K562 (cell line): ENCODE measurements around the gene ZC3H6. TPM values are rescaled to one million over a fixed set of nuclear protein-coding genes. Genes with fewer than 3 reads are reported as not detected.

Source experiments
- ATAC-seq: fragments of 200-7000 bp; cut with Tn5 transposase; 3 replicates; pipeline ENCODE4 v1.9.1; 2020; ENCODE audit warnings: moderate library complexity
- BruUV-seq: library from RNA; stranded (reverse); fragments of 400-500 nt; replicated peaks from 2 replicates; lab custom pipeline; 2021; lab: Mats Ljungman, UMichigan
- CTCF ChIA-PET: fragments of 300-600 bp; formaldehyde crosslinking; extraction: SDS; loops from one replicate; lab custom pipeline; 2021; ENCODE audit warnings: low intra/inter-chr PET ratio; lab: Yijun Ruan, JAX
- POLR2A ChIA-PET: fragments of 300-600, 350-650 bp; sonication (Branson Sonifier 250); formaldehyde crosslinking; extraction: SDS; loops from one replicate; lab custom pipeline; 2021; ENCODE audit warnings: antibody characterized with exemption, inconsistent platforms; lab: Yijun Ruan, JAX
- DNase-seq, 4 experiments: peaks; one replicate each; pipeline versions ENCODE4 v3.0.0 to v3.0.0-alpha.2; 2011 to 2018; ENCODE audit warnings: low spot score in 3 of 4, mixed read lengths in 3 of 4; ENCODE audit errors: extremely low read depth in 1 of 4
- FAIRE-seq: peaks from 2 replicates; lab custom pipeline; 2011; peaks lifted over from hg19 to GRCh38; lab: Jason Lieb, UNC
- H2AFZ ChIP-seq: 2 replicates; pipeline ENCODE4 v1.6.0; 2011; ENCODE audit warnings: low read depth, low read length, control low read depth, inconsistent platforms
- H3K27ac ChIP-seq: fragments of 200-600 bp; 3 replicates; pipeline ENCODE4 v1.8.0; 2011; ENCODE audit warnings: low read depth, mild to moderate bottlenecking, control low read depth, inconsistent platforms, low read length, moderate library complexity, mixed read lengths; ENCODE audit errors: extremely low read depth
- H3K27me3 ChIP-seq, 2 experiments: fragments of 300-600 bp in 1 of 2; 2 replicates in 1 of 2; 3 replicates in 1 of 2; pipeline versions ENCODE4 v1.6.0 to v1.8.0; 2011; ENCODE audit warnings: inconsistent platforms in 2 of 2, low read length in 2 of 2, mild to moderate bottlenecking in 1 of 2, mixed read lengths in 1 of 2, moderate library complexity in 1 of 2; ENCODE audit not compliant: control insufficient read depth in 2 of 2, insufficient read depth in 2 of 2
- H3K36me3 ChIP-seq: fragments of 300-600 bp; 3 replicates; pipeline ENCODE4 v1.8.0; 2011; ENCODE audit warnings: mild to moderate bottlenecking, low read length, inconsistent platforms; ENCODE audit not compliant: control insufficient read depth, insufficient read depth
- H3K4me1 ChIP-seq, 2 experiments: fragments of 200-600 bp in 1 of 2; replicated peaks in 1 of 2; 2 replicates in 1 of 2; 3 replicates in 1 of 2; pipeline versions ENCODE4 v1.5.1 to v1.8.0; 2011; ENCODE audit warnings: inconsistent platforms in 2 of 2, low read length in 2 of 2, mild to moderate bottlenecking in 1 of 2, mixed read lengths in 1 of 2, moderate library complexity in 1 of 2; ENCODE audit not compliant: control insufficient read depth in 2 of 2, insufficient read depth in 2 of 2
- H3K4me2 ChIP-seq: 2 replicates; pipeline ENCODE4 v1.6.1; 2011; ENCODE audit warnings: low read length, control low read depth, inconsistent platforms, mixed read lengths; ENCODE audit not compliant: insufficient read depth
- H3K4me3 ChIP-seq: fragments of 200-600 bp; sonication (generic), shearing (Covaris generic); 2 replicates; pipeline ENCODE4 v1.5.1; 2016; ENCODE audit warnings: control low read depth, inconsistent platforms
- H3K79me2 ChIP-seq: fragments of 200-600 bp; 3 replicates; pipeline ENCODE4 v1.8.0; 2011; ENCODE audit warnings: low read length, inconsistent platforms; ENCODE audit not compliant: control insufficient read depth, insufficient read depth
- H3K9ac ChIP-seq, 2 experiments: 2 replicates each; pipeline versions ENCODE4 v1.6.0 to v1.6.1; 2011; ENCODE audit warnings: low read depth in 2 of 2, low read length in 2 of 2, control low read depth in 1 of 2, inconsistent platforms in 1 of 2, mild to moderate bottlenecking in 1 of 2, mixed read lengths in 1 of 2; ENCODE audit not compliant: insufficient read depth in 1 of 2
- H3K9me1 ChIP-seq: one replicate; pipeline ENCODE4 v1.6.0; 2011; ENCODE audit warnings: inconsistent platforms, mild to moderate bottlenecking, low read length, moderate library complexity; ENCODE audit not compliant: control insufficient read depth, insufficient read depth
- H3K9me3 ChIP-seq: replicated peaks from 2 replicates; pipeline ENCODE4 v1.5.1; 2011; ENCODE audit warnings: low read depth, low read length, inconsistent platforms; ENCODE audit not compliant: control insufficient read depth, insufficient read depth
- H4K20me1 ChIP-seq: replicated peaks from 2 replicates; pipeline ENCODE4 v1.6.1; 2011; ENCODE audit warnings: low read length, inconsistent platforms, mixed read lengths; ENCODE audit not compliant: control insufficient read depth, insufficient read depth
- ATF1 ChIP-seq, 2 experiments: fragments of 450-650 bp in 1 of 2; IDR thresholded peaks; 2 replicates each; pipeline ENCODE4 v1.6.1; 2016; ENCODE audit warnings: missing compliant biosample characterization in 1 of 2, missing genetic modification characterization in 1 of 2
- CEBPG ChIP-seq, 3 experiments: fragments of 200-800 bp in 1 of 3; sonication (Bioruptor generic) in 1 of 3; sonication (generic) in 1 of 3; formaldehyde crosslinking in 1 of 3; IDR thresholded peaks in 2 of 3; conservative IDR thresholded peaks in 1 of 3; 2 replicates each; pipeline versions ENCODE4 v1.6.1 to v1.8.0; 2016 to 2022; ENCODE audit warnings: missing compliant biosample characterization in 2 of 3, missing genetic modification characterization in 2 of 3, mild to moderate bottlenecking in 1 of 3, missing genetic modification reagents in 1 of 3
- CHCHD3 ChIP-seq: fragments of 250-450 bp; sonication (Bioruptor Pico); IDR thresholded peaks from 2 replicates; pipeline ENCODE4 v2.1.2; 2022; ENCODE audit warnings: mild to moderate bottlenecking
- ELF2 ChIP-seq: fragments of 250-450 bp; sonication (Bioruptor Pico); IDR thresholded peaks from 2 replicates; pipeline ENCODE4 v1.5.0; 2021; ENCODE audit warnings: mild to moderate bottlenecking
- ELF4 ChIP-seq: fragments of 450-650 bp; formaldehyde crosslinking; IDR thresholded peaks from 2 replicates; pipeline ENCODE4 v1.4.0; 2022; ENCODE audit warnings: missing genetic modification characterization
- GABPA ChIP-seq: fragments of 200-800 bp; sonication (Bioruptor generic); conservative IDR thresholded peaks from 2 replicates; pipeline ENCODE4 v1.6.1; 2016; ENCODE audit warnings: low read depth, missing genetic modification characterization, missing compliant biosample characterization
- GTF2E2 ChIP-seq: fragments of 200-800 bp; sonication (Bioruptor generic); IDR thresholded peaks from 2 replicates; pipeline ENCODE4 v1.6.1; 2016; ENCODE audit warnings: missing genetic modification characterization, missing compliant biosample characterization
- SMARCE1 ChIP-seq: fragments of 450-650 bp; IDR thresholded peaks from 2 replicates; pipeline ENCODE4 v1.7.1; 2016; ENCODE audit warnings: mild to moderate bottlenecking
- TAL1 ChIP-seq: fragments of 450-650 bp; IDR thresholded peaks from 2 replicates; pipeline ENCODE4 v1.6.1; 2016; ENCODE audit warnings: mild to moderate bottlenecking
- ZFPM2 ChIP-seq: fragments of 250-450 bp; sonication (Bioruptor Pico); IDR thresholded peaks from 2 replicates; pipeline ENCODE4 v1.5.1; 2022; ENCODE audit warnings: mild to moderate bottlenecking
- ZNF263 ChIP-seq: sonication (generic); formaldehyde crosslinking; IDR thresholded peaks from 2 replicates; pipeline ENCODE4 v1.8.0; 2022; ENCODE audit warnings: mild to moderate bottlenecking, missing genetic modification reagents, borderline replicate concordance
- ZNF717 ChIP-seq: fragments of 250-450 bp; sonication (Bioruptor Pico); IDR thresholded peaks from 2 replicates; pipeline ENCODE4 v1.5.0; 2021
- ZNF766 ChIP-seq: fragments of 200-800 bp; sonication (Bioruptor generic); conservative IDR thresholded peaks from 2 replicates; pipeline ENCODE4 v1.6.1; 2016; ENCODE audit warnings: missing genetic modification characterization, missing compliant biosample characterization
- WGBS: fragments of 100-300 bp; shearing (Covaris generic); methylation state at CpG from one replicate; pipeline ENCODE4 v1.1.6; 2016; ENCODE audit warnings: low coverage, mixed read lengths; ENCODE audit not compliant: insufficient coverage; ENCODE audit errors: missing lambda C conversion rate; 5-methylcytosine and 5-hydroxymethylcytosine counted together
- in situ Hi-C: fragments of 300-500 bp; cut with MboI; formaldehyde crosslinking; loops from 4 replicates; pipeline ENCODE4 v1.15.0; 2018; ENCODE audit warnings: inconsistent platforms, mixed read lengths
- intact Hi-C: fragments of 100-400 bp; cut with micrococcal nuclease; formaldehyde crosslinking; loops from 2 replicates; pipeline ENCODE4 v1.14.2; 2022
- polyA plus RNA-seq, 8 experiments: library from polyadenylated mRNA; depleted of rRNA in 4 of 8; stranded (reverse) in 5 of 8; unstranded in 3 of 8; fragments of >200 nt; fragmentation: Nextera tagmentation in 2 of 8; fragmentation: Illumina TruSeq in 1 of 8; extraction: Ambion mirVana in 2 of 8; extraction: Trizol in 1 of 8; gene quantifications; 2 replicates each; pipeline versions ENCODE4 v1.2.1 to v1.2.3, GENCODE V29; 2011 to 2014; ENCODE audit warnings: inconsistent platforms in 1 of 8, missing spikeins in 1 of 8
- total RNA-seq, 7 experiments: library from RNA; depleted of rRNA in 6 of 7; stranded (reverse); fragments of >200 nt in 6 of 7; fragmentation: Illumina TruSeq in 2 of 7; extraction: Trizol in 2 of 7; gene quantifications; 2 replicates each; pipeline versions ENCODE4 v1.2.1 to v1.2.3, GENCODE V29; 2011 to 2021; ENCODE audit warnings: low replicate concordance in 1 of 7

The ZC3H6 gene
- total and polyA plus RNA-seq, 9 of the 15 experiments (the other 6 are each of a cell fraction or from before 2014, with no cell fraction given): 0.45 to 1.9 (median 1.5) TPM

DNA sequence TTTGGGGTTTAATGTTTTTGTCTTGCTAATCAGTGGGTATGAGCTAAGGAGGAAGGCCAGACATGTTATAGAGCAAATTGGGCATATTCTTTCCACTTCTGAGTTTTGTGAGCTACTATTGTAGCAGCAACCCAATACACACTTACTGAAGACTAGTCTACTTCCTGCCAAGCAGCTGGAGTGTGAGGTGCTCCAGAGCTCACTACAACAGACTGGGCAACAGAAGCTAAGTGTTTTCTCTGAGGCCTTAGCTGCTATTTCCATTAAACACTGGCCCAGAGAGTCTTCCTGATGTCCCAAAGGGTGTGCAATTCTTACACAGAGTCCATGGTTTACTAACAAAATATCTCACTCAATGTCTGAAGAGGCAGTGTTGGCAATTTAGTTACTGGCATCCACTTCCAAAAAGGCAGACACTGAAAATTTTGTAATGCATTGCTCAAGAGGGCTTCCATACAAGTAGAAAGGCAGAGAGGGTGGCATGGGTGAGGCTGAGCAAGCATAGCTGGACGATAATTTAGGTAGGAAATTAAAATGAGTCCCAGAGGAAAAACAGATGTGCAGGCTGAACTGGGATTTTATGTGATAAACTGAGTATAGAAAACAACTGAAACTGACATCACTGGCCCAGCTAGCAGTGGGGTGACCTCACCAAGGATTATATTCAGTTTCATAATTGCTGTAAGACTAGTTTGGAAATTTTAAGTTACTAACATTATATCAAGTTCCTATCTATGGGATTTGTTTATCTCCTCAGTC is 68.6 kb downstream of the ZC3H6 start:
- Histone ChIP-seq H3K27ac (no peak overlapping the region), H3K4me3 (no peak overlapping the region), H3K9me3 (no peaks in the 10 kb centered on the region), H3K9ac (no peak overlapping the region), H2AFZ (0 out of 2 replicates have a peak overlapping the region, but pooled peaks have one; percentile 26), H3K9me1 (no peaks in the 10 kb centered on the region), H3K4me1 (peaks cover 0 to 8% of the 10 kb centered on the region in 2 experiments; a peak in 2 of 5 replicates), H3K27me3 (no peaks in the 10 kb centered on the region), H4K20me1 (no peaks in the 10 kb centered on the region), H3K79me2 (no peaks in the 10 kb centered on the region), H3K4me2 (no peak overlapping the region), H3K36me3 (no peaks in the 10 kb centered on the region)
- CTCF ChIA-PET: no interaction called here
- intact Hi-C loops: loop anchor here (10.0 kb wide), 1 partner anchor 121 kb away; no protein-coding TSS in a partner anchor
- FAIRE-seq: no peak
- 0% methylated on average over 1 of the region's 1 CpG for WGBS
- POLR2A ChIA-PET: no interaction called here
- no peak for TF ChIP-seq CEBPG (CRISPR knock-in tag; IDR thresholded peaks at IDR 0.05)
- no peak for TF ChIP-seq CEBPG (tag; conservative IDR thresholded peaks at IDR 0.05 in 1 of 2, IDR thresholded peaks at IDR 0.05 in 1 of 2)
- TF ChIP-seq ZNF263: no peak
- TF ChIP-seq CHCHD3: no peak
- TF ChIP-seq TAL1: no peak
- no peak for TF ChIP-seq ZNF717 (CRISPR knock-in tag)
- TF ChIP-seq ZFPM2: no peak
- no peak for TF ChIP-seq ATF1 (CRISPR knock-in tag; IDR thresholded peaks at IDR 0.05)
- TF ChIP-seq ATF1 (tag; IDR thresholded peaks at IDR 0.05): no peak
- no peak for TF ChIP-seq ELF2 (CRISPR knock-in tag)
- TF ChIP-seq ZNF766 (CRISPR knock-in tag): no peak
- TF ChIP-seq ELF4 (CRISPR knock-in tag): no peak
- TF ChIP-seq GTF2E2 (tag): no peak
- TF ChIP-seq SMARCE1: no peak
- no peak for TF ChIP-seq GABPA (tag)
- DNase-seq: no peak
- no peak; the same call in 2 of the 3 replicates for ATAC-seq
- in situ Hi-C loops: loop anchor here (25.0 kb wide), 1 partner anchor 1832 kb away; no protein-coding TSS in a partner anchor
- no TSS peak for BruUV-seq
